Neural progenitor cell (in vitro differentiated cells): ENCODE data around the gene EMILIN3.

ENCODE experiments used
- EZH2 ChIP-seq: fragments of 200-600 bp; sonication (generic); IDR thresholded peaks from 2 replicates; pipeline ENCODE4 v1.6.1; 2017; ENCODE audit warnings: antibody characterized with exemption, mild to moderate bottlenecking, moderate library complexity
- EZH2phosphoT487 ChIP-seq: fragments of 200-600 bp; sonication (generic); IDR thresholded peaks from 2 replicates; pipeline ENCODE4 v1.6.1; 2017; ENCODE audit warnings: antibody characterized with exemption
- TF ChIP-seq, protein P1 (sequence below): fragments of 200-600 bp; sonication (generic); IDR thresholded peaks from 2 replicates; pipeline ENCODE4 v1.5.1; 2017; ENCODE audit warnings: antibody characterized with exemption, mild to moderate bottlenecking

DNA sequence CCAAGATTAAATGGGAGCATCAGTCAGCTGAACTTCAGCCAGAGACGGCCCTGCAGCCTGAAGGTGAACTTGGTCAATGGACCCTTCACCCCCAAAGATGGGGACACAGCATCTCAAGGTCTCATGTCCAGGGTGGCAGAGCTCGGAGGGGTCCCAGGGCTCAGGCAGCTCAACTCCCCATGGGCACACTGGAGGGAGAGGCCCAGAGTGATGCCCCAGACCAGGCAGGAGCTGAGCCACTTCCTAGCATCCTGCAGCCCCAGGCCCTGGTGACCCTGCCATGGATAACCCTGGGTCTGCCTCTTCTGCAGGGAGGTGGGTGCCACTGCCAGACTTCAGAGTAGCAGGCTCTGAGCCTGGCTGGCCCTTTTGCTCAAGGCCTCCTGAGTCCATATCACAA lies 27.5 kb upstream of the EMILIN3 start:
- TF ChIP-seq EZH2: no peak
- TF ChIP-seq, protein P1, sequence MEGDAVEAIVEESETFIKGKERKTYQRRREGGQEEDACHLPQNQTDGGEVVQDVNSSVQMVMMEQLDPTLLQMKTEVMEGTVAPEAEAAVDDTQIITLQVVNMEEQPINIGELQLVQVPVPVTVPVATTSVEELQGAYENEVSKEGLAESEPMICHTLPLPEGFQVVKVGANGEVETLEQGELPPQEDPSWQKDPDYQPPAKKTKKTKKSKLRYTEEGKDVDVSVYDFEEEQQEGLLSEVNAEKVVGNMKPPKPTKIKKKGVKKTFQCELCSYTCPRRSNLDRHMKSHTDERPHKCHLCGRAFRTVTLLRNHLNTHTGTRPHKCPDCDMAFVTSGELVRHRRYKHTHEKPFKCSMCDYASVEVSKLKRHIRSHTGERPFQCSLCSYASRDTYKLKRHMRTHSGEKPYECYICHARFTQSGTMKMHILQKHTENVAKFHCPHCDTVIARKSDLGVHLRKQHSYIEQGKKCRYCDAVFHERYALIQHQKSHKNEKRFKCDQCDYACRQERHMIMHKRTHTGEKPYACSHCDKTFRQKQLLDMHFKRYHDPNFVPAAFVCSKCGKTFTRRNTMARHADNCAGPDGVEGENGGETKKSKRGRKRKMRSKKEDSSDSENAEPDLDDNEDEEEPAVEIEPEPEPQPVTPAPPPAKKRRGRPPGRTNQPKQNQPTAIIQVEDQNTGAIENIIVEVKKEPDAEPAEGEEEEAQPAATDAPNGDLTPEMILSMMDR: no peak
- no peak for TF ChIP-seq EZH2phosphoT487
